Astrocyte of the cerebellum (primary cell): ENCODE measurements around the gene RBMS3.
A peak's percentile ranks its signal among the peaks of the same experiment; 100 is the strongest.

ENCODE experiments used
- DNase-seq: peaks from one replicate; pipeline ENCODE4 v3.0.0-alpha.2; 2011; ENCODE audit warnings: low read depth
- H3K4me3 ChIP-seq: 2 replicates; pipeline ENCODE4 v1.5.1; 2011; ENCODE audit warnings: mild to moderate bottlenecking, low read depth, low read length, moderate library complexity
- in situ Hi-C: cut with HindIII; loops from 2 replicates; pipeline ENCODE4 v1.10.0; 2017; ENCODE audit warnings: low sequenced_read_pairs
- TF ChIP-seq, protein P1 (sequence below): IDR thresholded peaks from 2 replicates; pipeline ENCODE4 v1.5.1; 2012; ENCODE audit warnings: low read length, low read depth, moderate library complexity, mild to moderate bottlenecking; ENCODE audit errors: missing control alignments

Gene RBMS3

DNA sequence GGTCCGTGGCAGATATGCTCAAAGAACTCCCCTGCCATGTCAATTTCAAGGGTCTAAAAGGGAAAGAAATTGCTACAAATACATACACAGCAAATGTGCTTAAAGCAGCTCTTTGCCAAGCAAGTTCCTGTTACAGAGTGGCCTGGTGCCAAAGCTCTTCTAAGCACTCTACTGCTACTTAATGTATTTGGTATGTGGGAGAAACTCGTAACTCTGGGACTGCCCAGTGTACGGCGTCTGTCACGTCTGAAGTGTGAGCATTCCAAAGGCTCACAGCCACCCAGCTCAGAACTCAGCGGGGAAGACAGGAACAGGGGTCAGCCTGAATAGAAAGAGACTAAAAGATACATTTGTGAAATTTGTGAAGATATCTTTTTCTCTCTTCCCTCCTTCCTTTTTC, 54.6 kb downstream of the RBMS3 start:
- in situ Hi-C loops, result no loop called here

DNA sequence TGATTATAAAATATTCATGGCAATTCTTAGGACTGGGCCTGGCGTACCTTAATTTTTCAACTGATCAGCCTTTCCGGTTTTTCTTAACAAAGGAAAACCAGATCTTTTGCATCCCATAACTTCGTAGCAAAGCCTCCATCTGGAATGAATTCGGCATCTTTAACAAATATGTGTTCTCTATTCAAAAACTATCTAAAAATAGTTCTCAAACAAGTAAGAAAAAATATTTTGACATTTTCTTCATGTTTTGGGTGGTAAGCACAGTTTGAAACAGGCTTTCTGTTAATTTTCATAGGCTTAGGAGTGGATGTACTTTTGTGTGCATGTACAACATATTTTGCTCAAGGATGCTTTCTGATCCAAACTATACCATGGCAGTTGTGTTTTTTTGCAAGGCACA, 55.1 kb downstream of the RBMS3 start:
- in situ Hi-C loops, result no loop called here
- peak overlapping the region; percentile 9 for H3K4me3 ChIP-seq
- DNase-seq, result no peak
- TF ChIP-seq, protein P1, sequence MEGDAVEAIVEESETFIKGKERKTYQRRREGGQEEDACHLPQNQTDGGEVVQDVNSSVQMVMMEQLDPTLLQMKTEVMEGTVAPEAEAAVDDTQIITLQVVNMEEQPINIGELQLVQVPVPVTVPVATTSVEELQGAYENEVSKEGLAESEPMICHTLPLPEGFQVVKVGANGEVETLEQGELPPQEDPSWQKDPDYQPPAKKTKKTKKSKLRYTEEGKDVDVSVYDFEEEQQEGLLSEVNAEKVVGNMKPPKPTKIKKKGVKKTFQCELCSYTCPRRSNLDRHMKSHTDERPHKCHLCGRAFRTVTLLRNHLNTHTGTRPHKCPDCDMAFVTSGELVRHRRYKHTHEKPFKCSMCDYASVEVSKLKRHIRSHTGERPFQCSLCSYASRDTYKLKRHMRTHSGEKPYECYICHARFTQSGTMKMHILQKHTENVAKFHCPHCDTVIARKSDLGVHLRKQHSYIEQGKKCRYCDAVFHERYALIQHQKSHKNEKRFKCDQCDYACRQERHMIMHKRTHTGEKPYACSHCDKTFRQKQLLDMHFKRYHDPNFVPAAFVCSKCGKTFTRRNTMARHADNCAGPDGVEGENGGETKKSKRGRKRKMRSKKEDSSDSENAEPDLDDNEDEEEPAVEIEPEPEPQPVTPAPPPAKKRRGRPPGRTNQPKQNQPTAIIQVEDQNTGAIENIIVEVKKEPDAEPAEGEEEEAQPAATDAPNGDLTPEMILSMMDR, result no peak

More for the DNA sequence above, 54.6 kb downstream of the RBMS3 start:
- TF ChIP-seq, protein P1, result no peak
- H3K4me3 ChIP-seq, result peak overlapping the region; percentile 9
- peak; percentile 98 for DNase-seq

DNA sequence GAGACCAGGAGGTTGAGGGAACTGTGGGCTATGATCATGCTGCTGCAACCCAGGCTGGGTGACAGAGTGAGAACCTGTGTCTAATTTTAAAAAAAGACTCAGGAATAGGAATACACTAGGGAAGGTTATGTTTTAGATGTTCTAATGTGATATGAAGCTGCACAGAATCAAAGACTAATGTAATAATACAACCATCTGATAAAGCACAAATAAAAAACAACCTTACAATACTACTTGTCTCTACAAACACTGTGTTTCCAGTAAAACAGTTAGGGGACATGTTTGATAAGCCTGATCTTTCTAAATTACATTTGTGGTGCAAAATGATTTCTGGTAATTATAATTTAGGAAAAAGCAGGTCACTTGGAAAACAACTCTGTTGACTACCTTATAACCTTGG, 56.7 kb downstream of the RBMS3 start:
- DNase-seq, result no peak
- TF ChIP-seq, protein P1, result no peak
- in situ Hi-C loops, result no loop called here
- H3K4me3 ChIP-seq, result no peak overlapping the region

DNA sequence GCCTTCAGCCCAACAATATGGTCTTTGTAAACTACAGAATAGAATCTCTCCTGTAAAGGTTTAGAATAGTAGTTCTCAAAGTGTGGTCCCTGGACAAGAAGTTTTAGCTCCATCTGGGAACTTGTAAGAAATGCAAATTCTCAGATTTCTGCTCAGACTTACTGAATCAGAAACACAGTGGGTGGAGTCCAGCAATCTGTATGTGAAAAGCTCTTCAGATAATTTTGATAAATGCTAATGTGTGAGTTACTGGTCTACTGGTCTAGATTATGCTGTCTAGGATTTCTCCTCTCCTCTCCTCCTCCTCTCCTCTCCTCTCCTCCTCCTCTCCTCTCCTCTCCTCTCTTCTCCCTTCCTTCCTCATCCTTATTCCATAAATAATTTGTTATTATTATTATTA, 57.5 kb downstream of the RBMS3 start:
- TF ChIP-seq, protein P1, result no peak
- in situ Hi-C loops, result no loop called here
- DNase-seq, result no peak
- no peak overlapping the region for H3K4me3 ChIP-seq

DNA sequence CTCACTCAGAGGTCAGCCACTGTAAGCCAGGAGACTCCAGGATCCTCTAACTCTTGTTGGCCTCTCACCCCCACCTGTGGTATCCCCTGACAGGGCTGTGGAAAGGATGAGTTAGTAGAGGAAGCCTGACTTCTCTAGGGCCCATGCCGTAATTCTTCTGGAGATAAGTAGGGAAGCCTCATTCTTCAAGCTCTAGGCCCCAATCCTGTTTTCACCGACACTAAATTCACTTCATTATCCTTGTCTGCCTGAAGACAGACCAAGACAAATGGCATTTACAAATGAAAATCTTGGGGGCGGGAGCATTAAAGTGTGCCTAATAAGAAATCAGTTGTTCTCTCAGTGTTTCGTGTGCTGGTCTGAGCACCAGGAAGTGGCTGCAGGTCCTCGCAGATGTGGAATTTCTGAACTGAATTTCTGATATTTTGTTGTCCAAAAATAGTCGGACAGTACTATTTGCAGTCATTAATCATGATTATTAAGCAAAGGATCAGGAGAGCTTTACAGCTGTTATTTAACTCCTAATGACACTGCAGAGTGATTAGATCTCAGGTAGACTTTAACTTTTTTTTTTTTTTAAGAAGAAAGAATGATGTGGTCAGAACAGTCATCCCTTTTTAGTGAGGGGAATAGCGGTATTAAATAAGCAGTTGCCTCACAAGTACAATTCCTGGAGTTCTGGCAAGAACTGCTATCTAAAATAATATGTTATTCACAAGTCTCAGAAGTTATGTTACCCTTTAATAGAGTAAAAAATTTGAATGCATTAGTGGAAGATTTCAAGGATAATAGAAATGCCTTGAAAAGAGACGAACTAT, 58.4 kb downstream of the RBMS3 start:
- H3K4me3 ChIP-seq, result no peak overlapping the region
- DNase-seq, result no peak
- in situ Hi-C loops, result no loop called here
- TF ChIP-seq, protein P1, result no peak

DNA sequence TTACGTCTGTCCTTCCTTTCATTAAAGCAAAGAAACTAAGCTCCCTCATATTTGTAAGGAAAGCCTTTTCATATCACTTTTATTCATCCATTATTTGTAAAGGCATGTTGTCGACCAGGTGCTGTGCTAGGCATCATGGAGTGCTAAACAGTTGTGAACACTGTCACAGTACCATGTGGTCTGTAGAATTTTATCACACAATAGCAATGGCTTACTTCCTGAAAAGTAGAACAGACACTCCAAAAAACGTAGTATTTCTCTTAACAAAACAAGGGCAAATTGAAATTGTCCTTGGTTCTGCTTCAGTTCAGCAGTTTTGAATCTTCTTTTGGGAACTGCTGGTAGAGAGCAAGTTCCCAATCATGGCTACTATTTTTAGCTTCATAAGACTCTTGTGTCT, 63.3 kb downstream of the RBMS3 start:
- H3K4me3 ChIP-seq, result no peak overlapping the region
- TF ChIP-seq, protein P1, result no peak
- in situ Hi-C loops, result no loop called here
- no peak for DNase-seq

DNA sequence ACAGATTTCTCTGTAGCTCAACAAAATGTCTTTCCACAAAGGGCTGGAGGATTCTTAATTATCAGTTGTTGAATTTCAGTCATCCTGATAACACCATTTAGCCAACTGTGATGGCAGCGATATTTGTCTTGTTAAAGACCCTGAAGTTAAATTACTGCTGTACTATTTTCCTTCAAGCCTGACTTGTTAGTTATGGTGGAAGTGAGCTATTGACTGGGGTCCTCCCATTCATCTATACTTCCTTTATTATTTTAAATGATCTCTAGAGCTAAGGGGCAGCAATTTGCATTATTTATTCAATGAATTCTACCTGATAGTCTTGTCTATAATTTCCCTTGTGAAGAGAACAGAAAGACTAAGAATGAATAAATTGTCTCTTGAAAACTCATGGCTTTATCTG, 64.1 kb downstream of the RBMS3 start:
- TF ChIP-seq, protein P1, result no peak
- in situ Hi-C loops, result no loop called here
- H3K4me3 ChIP-seq, result no peak overlapping the region

More for the DNA sequence above, 64.1 kb downstream of the RBMS3 start:
- DNase-seq, result no peak
